Mononuclear cell (primary cell): ENCODE data around the gene FAT2. TPM values are rescaled to one million over a fixed set of nuclear protein-coding genes. Genes with fewer than 3 reads are reported as not detected.
"Not testable (repeated sequence)": the region's sequence is repeated elsewhere in the genome, so short reads cannot be mapped to it uniquely, and the experiment has no call there.

Experiments used
- H3K27me3 ChIP-seq: 2 replicates; pipeline ENCODE4 v1.6.0; 2011; ENCODE audit warnings: low read length, control low read depth; ENCODE audit not compliant: insufficient read depth
- H3K4me1 ChIP-seq: 2 replicates; pipeline ENCODE4 v1.5.1; 2011; ENCODE audit warnings: mild to moderate bottlenecking, low read length, control low read depth; ENCODE audit not compliant: insufficient read depth
- H3K4me3 ChIP-seq: 2 replicates; pipeline ENCODE4 v1.5.1; 2011; ENCODE audit warnings: mild to moderate bottlenecking, low read length, moderate library complexity
- H3K9me3 ChIP-seq: 2 replicates; pipeline ENCODE4 v1.5.1; 2011; ENCODE audit warnings: low read depth, mild to moderate bottlenecking, control low read depth, low read length
- total RNA-seq: library from RNA; depleted of rRNA; stranded (reverse); fragments of >200 nt; gene quantifications from one replicate; pipeline ENCODE4 v1.2.3, GENCODE V29; 2012

The FAT2 gene
- total RNA-seq, 1 donor = not detected

DNA sequence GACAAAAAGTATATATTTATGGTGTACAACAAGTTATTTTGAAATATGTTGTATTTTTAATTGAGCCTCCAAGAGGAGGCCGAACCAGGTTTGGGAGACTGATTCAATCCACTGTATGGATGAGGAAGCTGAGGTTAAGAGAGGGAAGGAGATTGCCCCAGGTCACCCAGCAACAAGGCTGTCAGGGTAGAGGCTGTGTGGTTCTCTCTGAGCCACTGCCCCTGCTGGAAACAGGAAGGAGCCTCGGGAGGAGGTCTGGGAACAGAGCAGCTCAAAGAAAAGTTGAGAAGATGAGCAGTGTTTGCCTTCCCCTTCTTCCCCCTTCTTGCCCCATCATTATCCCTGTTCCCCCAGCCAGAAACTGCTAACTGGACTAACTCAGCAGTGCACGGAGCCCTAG, 6.6 kb upstream of the FAT2 start:
- Histone ChIP-seq H3K4me3 (no peak overlapping the region), H3K4me1 (peaks cover 4% of the 10 kb centered on the region), H3K9me3 (no peaks in the 10 kb centered on the region), H3K27me3 (no peaks in the 10 kb centered on the region)

- H3K27me3 ChIP-seq = no peaks in the 10 kb centered on the region
- H3K4me1 ChIP-seq = peaks cover 4% of the 10 kb centered on the region
- no peaks in the 10 kb centered on the region for H3K9me3 ChIP-seq
- no peak overlapping the region for H3K4me3 ChIP-seq
Observed at GRCh38 chr5:151596828-151597539, 5.9 kb upstream of the FAT2 start.

- peaks cover 4% of the 10 kb centered on the region for H3K4me1 ChIP-seq
- no peaks in the 10 kb centered on the region for H3K9me3 ChIP-seq
- no peaks in the 10 kb centered on the region for H3K27me3 ChIP-seq
- no peak overlapping the region for H3K4me3 ChIP-seq
Observed at GRCh38 chr5:151595411-151595826, 4.3 kb upstream of the FAT2 start.

- Histone ChIP-seq H3K27me3 (no peaks in the 10 kb centered on the region), H3K4me3 (no peak overlapping the region), H3K9me3 (no peaks in the 10 kb centered on the region), H3K4me1 (peaks cover 2% of the 10 kb centered on the region)
Observed at GRCh38 chr5:151592855-151593408, 1.8 kb upstream of the FAT2 start.

GRCh38 chr5:151589878-151590570, 1.1 kb downstream of the FAT2 start:
- no peaks in the 10 kb centered on the region for H3K4me1 ChIP-seq
- H3K27me3 ChIP-seq = no peaks in the 10 kb centered on the region
- no peaks in the 10 kb centered on the region for H3K9me3 ChIP-seq
- no peak overlapping the region for H3K4me3 ChIP-seq

- no peaks in the 10 kb centered on the region for H3K4me1 ChIP-seq
- no peaks in the 10 kb centered on the region for H3K9me3 ChIP-seq
- no peaks in the 10 kb centered on the region for H3K27me3 ChIP-seq
- no peak overlapping the region for H3K4me3 ChIP-seq
Observed at GRCh38 chr5:151587796-151588555, 3.2 kb downstream of the FAT2 start.

DNA sequence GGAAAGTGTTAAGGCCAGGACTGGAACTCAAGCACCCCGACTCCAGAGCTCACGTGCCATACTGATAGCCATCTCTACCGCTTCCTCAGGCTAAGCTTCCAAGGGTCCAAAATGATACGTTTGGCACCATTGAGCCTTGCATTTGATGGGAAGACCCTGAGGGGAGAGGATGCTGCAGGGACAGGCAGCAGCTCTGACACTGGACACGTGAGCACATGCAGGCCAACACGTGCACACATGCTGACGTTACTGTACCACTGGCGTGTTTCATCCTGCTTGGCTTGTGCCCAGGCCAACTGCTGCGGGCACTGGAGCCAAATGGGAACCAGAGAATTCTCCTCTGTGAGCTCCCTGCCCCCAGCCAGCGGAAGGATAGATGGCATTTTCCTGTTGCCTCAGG, 5.2 kb downstream of the FAT2 start:
- no peaks in the 10 kb centered on the region for H3K4me1 ChIP-seq
- H3K27me3 ChIP-seq = no peaks in the 10 kb centered on the region
- no peak overlapping the region for H3K4me3 ChIP-seq
- H3K9me3 ChIP-seq = no peaks in the 10 kb centered on the region

DNA sequence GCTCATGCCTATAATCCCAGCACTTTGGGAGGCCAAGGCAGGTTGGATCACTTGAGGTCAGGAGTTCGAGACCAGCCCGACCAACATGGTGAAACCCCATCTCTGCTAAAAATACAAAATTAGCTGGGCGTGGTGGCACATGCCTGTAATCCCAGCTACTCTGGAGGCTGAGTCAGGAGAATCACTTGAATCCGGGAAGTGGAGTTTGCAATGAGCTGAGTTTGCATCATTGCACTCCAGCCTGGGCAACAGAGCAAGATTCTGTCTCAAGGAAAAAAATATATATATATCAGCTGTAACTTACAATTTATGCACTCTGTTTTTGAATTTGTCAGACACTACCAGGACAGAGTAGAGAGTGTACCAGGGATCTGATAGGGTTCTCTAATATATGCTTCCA, 5.8 kb downstream of the FAT2 start:
- not testable (repeated sequence) for H3K4me3 ChIP-seq, H3K27me3 ChIP-seq, H3K9me3 ChIP-seq, H3K4me1 ChIP-seq

DNA sequence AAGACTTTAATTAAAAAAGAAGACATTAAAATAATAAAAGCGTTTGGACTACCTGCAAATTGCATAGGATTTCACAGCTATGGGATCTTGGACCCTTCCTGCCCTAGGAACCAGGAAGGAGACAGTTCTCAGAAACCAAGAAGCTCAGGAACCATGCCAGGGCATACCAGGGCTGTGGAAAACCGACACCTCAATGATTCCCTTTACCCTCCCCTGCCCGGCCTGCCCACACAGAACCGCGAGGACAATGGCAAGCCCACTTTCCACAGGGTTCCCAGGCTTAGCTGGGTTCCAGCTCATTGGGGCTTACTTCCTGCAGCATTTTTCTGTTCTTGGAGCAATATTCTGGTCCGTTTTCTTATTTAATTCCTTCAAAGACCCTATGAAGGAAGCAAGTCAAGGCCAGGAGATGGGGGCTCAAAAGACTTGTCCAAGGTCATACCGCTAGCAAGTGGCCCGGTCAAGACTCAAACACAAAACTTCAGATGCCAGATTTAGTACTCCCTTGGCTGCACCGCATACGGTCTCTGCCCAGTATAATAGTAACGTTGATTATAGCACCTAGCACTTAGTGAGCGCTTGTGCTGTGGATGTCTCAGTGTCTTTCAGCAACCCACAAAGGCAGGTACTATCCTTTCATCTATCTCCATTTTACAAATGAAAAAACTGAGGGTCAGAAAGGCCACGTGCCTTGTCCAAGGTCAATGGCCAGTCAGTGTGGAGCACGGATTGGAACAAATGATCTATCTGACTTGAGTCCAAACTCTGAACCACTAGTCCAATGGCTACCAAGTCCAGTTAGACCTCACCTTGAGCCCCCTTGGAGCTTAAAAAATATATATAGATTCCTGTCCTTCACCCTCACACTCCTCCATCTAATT, 6.8 kb downstream of the FAT2 start:
- no peaks in the 10 kb centered on the region for H3K27me3 ChIP-seq
- no peaks in the 10 kb centered on the region for H3K9me3 ChIP-seq
- H3K4me1 ChIP-seq = no peaks in the 10 kb centered on the region
- H3K4me3 ChIP-seq = no peak overlapping the region

DNA sequence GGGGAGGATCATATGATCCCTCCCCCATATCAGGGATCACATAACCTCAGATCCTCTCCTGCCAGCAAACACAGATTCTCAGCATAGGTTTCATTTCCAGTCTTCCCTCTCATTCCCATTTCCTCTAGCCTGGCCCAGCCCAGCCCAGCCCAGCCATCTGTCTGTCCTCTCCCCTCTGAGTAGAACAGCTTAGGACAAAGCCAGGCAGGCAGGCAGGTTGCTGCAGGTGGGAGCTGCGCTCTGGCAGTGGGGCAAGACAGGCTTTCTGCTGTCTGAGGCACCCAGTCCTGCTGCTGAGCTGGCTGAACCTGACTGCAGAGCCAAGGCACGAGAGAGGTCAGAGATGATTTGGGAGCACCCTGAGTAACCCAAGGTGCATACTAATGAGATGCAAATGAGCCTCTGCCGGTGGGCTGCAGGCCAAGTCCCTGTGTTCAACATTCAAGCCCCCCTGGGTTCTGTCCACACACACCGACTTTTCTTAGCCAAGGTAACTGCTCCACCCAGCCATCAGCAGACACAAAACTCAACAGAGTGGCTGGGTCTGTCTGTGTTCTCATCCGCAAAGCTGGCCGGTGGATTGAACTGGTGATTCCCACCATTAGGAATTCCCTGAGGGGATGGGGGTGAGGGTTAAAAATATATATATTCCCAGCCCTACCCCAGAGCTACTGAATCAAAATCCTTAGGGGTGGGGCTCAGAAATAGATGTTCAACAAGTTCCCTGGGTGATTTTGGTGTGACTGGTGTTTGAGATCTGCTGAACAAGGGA, 9.1 kb downstream of the FAT2 start:
- Histone ChIP-seq H3K9me3 (no peaks in the 10 kb centered on the region), H3K4me3 (no peak overlapping the region), H3K27me3 (no peaks in the 10 kb centered on the region), H3K4me1 (peaks cover 20% of the 10 kb centered on the region)

DNA sequence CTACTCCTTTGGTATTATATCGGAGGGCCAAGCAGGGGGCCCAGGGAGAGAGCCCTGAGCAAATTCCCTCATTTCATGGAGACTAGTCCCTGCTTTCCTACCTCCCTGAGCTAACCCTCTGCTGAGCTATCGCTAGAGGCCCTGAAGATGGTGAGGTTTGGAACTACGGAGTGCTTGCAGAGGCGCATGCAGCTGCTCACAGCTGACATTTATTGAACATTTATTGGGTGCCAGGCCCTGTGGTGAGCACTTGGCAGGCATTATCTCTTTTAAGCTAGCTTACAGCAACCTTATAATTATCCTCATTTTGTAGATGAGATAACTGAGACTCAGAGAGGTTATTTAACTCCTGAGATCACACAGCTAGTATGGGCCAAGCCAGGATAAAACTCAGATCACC, 9.8 kb downstream of the FAT2 start:
- Histone ChIP-seq H3K27me3 (no peaks in the 10 kb centered on the region), H3K4me3 (no peak overlapping the region), H3K4me1 (peaks cover 24% of the 10 kb centered on the region), H3K9me3 (no peaks in the 10 kb centered on the region)

GRCh38 chr5:151580858-151581257, 10.3 kb downstream of the FAT2 start:
- H3K4me3 ChIP-seq = no peak overlapping the region
- peaks cover 24% of the 10 kb centered on the region for H3K4me1 ChIP-seq
- H3K9me3 ChIP-seq = no peaks in the 10 kb centered on the region
- H3K27me3 ChIP-seq = no peaks in the 10 kb centered on the region

- H3K4me1 ChIP-seq = peaks cover 24% of the 10 kb centered on the region
- H3K9me3 ChIP-seq = no peaks in the 10 kb centered on the region
- H3K27me3 ChIP-seq = no peaks in the 10 kb centered on the region
- H3K4me3 ChIP-seq = no peak overlapping the region
Observed at GRCh38 chr5:151580239-151580638, 10.9 kb downstream of the FAT2 start.

DNA sequence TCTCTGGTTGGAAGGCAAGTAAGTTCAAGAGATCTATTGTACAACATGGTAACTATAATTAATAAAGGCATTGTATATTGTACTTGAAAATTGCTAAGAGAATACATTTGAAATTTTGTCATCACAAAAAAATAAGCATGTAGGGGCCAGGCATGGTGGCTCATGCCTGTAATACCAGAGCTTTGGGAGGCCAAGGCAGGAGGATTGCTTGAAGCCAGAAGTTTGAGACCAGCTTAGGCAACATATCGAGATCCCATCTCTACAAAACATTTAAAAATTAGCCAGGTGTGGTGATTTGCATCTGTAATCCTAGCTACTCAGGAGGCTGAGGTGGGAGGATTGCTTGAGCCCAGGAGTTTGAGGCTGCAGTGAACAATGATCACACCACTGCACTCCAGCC, 12.0 kb downstream of the FAT2 start:
- H3K27me3 ChIP-seq, H3K4me3 ChIP-seq, H3K9me3 ChIP-seq: not testable (repeated sequence)
- H3K4me1 ChIP-seq = peaks cover 24% of the 10 kb centered on the region
